DMS53 (cell line): ENCODE data around the gene LGSN.
"Not testable (repeated sequence)": the region's sequence is repeated elsewhere in the genome, so short reads cannot be mapped to it uniquely, and the experiment has no call there.

ENCODE experiments used
- DNase-seq: peaks from one replicate; lab custom pipeline; 2025; lab: John Stamatoyannopoulos, UW

The LGSN gene

GRCh38 chr6:63306420-63306819 is 13.4 kb downstream of the LGSN start:
- no peak for DNase-seq

- DNase-seq, result peak; percentile 84
Measured at GRCh38 chr6:63305277-63305676, 14.5 kb downstream of the LGSN start.

- no peak for DNase-seq
Measured at GRCh38 chr6:63303476-63303875, 16.3 kb downstream of the LGSN start.

DNA sequence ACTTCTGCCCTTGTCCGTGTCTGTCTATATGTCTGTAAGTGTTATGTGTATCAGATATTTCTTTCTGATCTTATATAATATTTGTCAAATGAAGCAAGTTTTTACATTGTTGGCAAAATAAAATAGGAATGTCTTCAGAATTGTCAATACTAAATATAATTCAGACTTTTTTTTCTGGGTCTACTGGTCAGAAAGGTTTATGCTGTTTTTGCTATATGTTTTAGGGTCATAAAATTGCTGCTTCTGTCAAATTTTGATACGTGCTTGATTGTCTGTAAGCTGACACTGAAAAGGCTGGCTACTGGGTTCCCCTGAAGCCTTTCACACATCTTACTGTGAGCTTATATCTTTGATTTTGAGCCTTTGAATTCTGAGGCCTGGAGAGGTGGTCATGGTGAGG is 20.1 kb downstream of the LGSN start:
- no peak for DNase-seq

DNA sequence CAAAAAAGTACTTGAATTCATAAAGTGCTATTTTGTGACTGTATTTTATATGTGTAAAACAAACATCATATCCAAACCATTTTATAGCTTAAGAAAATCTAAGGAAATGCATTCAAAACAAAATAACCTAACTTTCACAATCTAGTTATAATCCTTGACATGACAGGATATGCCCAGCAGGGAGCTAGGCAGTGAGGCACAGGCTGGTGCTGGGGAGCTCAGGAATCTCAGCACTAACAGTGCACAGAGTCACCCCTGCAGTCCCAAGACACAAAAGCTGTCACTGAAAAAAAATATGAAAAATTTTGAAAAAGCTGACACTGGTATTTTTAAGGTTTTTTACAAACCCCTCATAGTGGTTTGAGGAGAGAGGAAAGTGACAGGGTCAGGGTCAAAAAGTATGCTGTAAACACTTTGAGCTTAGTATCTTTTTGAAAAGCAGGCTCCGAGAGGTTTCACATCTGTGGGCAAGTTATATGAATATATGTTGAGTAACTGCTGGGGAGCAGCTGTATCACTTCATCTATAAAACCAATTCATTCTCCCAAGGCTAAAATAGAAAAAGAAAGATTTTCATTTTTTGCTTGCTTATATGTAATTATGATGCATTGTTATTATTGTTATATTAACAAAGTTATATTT is 24.1 kb downstream of the LGSN start:
- peak; percentile 11 for DNase-seq

DNA sequence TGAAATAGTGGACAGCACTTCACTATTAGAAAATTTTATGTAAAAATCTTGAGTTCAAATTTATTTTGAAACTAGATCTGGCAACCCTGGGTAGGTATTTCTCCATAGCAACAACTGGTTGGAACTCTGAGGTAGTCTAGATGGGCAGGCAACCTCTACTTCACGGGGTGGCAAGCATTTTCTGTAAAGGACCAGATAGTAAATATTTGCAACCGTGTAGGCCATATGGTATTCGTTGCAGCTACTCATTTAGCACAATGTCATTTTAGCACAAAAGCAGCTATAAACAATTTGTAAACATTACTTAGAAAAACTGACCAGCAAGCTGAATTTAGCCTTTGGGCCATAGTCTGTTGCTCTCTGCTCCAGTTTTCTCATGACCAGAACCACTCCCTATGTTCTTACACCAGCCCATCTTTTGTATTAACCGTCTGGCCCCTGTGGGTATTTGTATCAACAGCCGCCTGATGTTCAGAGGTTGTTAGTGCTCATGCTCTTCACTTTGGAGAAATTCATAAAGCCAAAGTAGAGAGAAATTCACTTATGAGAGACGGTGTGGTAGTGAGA is 29.2 kb downstream of the LGSN start:
- DNase-seq, result peak; percentile 8

GRCh38 chr6:63289269-63289872 is 30.4 kb downstream of the LGSN start:
- no peak for DNase-seq

- DNase-seq, result no peak
Measured at GRCh38 chr6:63280639-63281180, 39.1 kb downstream of the LGSN start.

DNA sequence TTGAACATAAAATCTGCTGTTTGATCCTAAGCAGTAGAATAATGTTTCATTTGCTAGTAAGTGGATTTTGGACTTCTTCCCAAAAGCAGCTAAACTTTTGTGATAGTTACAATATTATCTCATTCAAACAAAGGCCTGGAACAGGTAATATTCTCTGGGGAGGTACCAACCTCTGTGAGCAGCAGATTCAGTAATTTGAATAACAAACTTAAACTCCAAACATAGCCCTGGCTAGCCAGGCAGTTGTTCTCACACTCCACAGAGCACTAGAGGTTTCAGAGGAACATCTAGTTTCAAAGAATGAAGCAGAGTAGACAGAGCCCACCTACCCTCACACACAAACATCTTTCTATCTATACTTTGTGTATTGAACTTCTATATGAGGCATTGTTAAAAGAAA is 40.9 kb downstream of the LGSN start:
- DNase-seq, result no peak

DNA sequence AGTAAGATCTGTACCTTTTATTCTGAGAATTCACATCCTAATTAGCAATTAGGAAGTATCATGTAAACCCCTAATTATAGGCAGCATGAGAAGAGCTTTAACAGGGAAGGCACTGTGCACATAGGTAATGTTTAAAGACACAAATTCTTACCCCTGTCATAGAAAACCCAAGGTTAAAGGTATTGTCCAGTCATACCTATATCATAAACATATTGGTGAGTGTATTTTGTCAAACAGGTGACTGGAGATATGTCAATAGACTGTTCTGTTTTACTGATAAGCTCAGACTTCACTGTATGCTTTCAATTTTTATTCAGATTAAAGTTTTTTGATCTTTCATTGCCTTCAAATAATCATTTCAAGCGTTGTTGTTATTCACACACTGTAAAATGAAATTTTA is 43.8 kb downstream of the LGSN start:
- DNase-seq, result no peak

DNA sequence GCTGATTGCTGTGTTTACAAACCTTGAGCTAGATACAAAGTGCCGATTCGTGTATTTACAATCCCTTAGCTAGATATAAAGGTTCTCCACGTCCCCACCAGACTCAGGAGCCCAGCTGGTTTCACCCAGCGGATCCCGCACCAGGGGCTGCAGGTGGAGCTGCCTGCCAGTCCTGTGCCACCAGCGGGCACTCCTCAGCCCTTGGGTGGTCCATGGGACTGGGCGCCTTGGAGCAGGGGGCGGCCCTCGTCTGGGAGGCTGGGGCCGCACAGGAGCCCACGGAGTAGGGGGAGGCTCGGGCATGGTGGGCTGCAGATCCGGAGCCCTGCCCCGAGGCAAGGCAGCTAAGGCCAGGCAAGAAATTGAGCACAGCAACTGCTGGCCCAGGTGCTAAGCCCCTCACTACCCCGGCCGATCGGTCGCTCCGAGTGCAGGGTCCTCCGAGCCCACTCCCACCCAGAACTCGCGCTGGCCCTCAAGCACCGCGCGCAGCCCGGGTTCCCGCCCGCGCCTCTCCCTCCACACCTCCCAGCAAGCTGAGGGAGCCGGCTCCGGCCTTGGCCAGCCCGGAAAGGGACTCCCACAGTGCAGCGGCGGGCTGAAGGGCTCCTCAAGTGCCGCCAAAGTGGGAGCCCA is 44.9 kb downstream of the LGSN start:
- not testable (repeated sequence) for DNase-seq

GRCh38 chr6:63272397-63272796 is 47.4 kb downstream of the LGSN start:
- peak; percentile 73 for DNase-seq

GRCh38 chr6:63269470-63269869 is 50.3 kb downstream of the LGSN start:
- DNase-seq, result no peak

- DNase-seq, result no peak
Measured at GRCh38 chr6:63268574-63268973, 51.2 kb downstream of the LGSN start.

DNA sequence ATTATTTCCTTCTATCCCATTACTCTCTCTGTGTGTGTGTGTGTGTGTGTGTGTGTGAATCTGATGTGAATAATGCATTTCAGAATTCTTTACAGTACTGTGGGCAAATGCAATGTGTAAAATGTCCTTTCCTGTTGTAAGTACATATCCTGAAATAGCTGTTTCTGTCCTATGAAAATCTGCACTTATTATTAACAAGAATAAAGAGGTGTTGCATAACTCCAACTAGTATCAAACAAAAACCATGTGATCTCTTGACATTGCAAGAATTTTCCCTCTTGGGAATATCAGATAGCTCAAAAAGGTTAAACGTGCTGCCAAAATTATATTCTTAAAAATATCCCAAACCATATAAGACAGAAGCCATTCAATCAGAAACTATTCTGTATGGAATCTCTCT is 52.0 kb downstream of the LGSN start:
- no peak for DNase-seq

GRCh38 chr6:63267046-63267445 is 52.7 kb downstream of the LGSN start:
- no peak for DNase-seq

DNA sequence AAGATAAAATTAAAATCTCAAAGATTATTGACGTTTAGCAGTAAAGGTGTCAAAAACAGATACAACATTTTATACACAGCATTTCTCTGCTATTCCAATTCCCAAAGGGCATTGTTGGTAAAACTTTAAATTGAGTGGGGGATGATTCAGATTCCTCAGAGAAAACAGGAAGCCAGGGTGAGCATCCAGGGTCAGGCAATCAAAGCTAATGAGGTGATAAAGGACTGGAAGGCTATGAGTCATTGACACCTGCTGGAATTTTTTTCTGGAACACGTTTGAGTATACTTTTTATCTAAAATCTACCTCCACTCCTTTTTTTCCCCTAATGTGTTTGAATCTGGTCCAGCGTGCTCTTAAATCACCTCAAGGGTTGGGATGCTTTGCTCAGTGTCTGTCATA is 56.3 kb downstream of the LGSN start:
- peak; percentile 72 for DNase-seq

DNA sequence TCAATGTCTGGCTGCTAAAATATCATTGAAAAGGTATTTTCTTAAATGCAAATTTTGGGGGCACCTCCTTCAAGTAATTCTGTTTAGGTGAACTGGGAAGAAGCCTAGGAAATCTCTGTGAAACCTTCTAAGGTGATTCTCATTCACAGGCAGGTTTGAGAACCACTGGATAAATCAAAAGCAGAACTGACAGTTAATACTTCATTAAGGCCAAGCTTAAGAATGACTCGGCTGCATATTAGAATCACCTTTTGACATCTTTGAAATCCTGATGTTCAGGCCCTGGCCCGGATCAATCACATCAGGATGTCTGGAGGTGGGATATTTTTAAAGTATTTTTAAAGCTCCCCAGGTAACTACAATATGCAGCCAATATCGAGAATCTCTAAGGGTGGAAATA is 58.0 kb downstream of the LGSN start:
- DNase-seq, result no peak

DNA sequence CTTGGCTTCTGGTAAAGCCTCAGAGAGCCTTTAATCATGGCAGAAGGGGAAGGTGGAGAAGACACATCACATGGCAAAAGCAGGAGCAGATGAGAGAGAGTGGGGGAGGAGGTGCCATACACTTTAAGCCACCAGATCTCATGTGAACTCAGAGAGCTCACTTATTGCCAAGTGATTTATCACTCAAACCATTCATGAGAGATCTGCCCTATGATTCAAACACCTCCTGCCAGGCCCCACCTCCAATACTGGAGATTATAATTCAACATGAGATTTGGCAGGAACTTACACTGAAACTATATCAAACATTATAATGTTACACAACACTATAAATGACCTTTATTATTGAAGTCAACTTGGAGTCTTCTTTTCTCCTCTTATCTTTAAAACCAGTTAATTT is 60.6 kb downstream of the LGSN start:
- no peak for DNase-seq

GRCh38 chr6:63249875-63250482 is 69.8 kb downstream of the LGSN start:
- DNase-seq, result no peak

DNA sequence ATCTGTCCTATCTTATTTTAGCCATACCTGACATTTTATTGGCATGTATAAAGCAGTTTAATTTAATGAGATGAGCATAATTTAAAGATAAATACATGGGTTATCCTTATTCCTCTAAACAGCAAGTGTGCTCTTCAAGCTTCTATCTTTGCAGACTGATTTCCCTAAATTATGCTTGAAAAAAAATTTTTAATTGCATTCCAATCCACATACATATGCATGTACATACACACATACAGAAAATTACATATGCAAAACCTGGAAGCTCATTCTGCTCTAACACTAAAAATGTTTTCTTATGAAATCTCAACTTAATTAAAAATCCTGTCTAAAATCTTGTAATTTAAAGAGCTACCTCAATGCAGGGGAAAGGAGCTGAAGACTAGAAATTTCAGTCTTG is 73.2 kb downstream of the LGSN start:
- DNase-seq, result no peak

DNA sequence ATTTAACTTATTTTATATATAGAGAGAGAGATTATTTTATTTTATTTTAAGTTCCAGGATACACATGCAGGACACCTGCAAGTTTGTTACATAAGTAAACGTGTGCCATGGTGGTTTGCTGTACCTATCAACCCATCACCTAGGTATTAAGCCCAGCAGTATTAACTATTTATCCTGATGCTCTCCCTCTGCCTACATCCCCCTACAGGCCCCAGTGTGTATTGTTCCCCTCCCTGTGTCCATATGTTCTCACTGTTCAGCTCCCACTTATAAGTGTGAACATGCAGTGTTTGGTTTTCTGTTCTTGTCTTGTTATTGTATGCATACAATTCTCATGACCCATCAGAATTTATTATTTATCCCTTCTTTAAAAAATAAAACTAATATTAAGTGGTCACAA is 73.9 kb downstream of the LGSN start:
- peak; percentile 73 for DNase-seq

DNA sequence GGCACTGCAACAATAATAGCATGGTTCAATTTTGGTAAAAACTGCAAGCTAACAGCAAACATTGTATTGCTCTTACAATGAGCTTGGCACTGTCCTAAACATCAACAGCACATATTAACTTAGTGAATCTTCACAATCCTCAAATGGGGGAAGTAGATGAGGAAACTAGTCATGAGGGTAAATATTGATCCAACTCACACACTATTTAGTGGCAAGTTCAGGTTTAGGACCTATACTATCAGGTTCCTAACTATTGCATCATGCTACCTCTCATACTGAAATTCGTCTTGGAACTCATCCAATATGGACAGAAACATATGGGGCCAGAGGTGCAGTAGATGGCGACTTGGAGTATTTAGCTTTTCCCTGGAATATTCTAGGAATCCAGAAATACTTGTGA is 74.4 kb downstream of the LGSN start:
- DNase-seq, result peak; percentile 63
